Sigmoid colon (tissue), 4 donors: ENCODE results near the gene PHTF2.

ENCODE experiments used
- EP300 ChIP-seq, 4 donors: sonication (generic); formaldehyde crosslinking; IDR thresholded peaks; one replicate each; pipeline ENCODE4 v1.6.1; 2017; ENCODE audit warnings: antibody characterized with exemption in 4 of 4
- POLR2A ChIP-seq, 2 donors: fragments of 450-650 bp; IDR thresholded peaks; one replicate each; pipeline ENCODE4 v1.6.1; 2016; ENCODE audit warnings: antibody characterized with exemption in 2 of 2, mild to moderate bottlenecking in 2 of 2, moderate library complexity in 2 of 2
- POLR2AphosphoS5 ChIP-seq, 4 donors: sonication (generic); formaldehyde crosslinking; IDR thresholded peaks; one replicate each; pipeline ENCODE4 v1.6.1; 2017; ENCODE audit warnings: antibody characterized with exemption in 4 of 4
- TF ChIP-seq, protein P1 (sequence below), 4 experiments: fragments of 450-650 bp in 3 of 4; fragments of 200-600 bp in 1 of 4; IDR thresholded peaks; one replicate each; pipeline ENCODE4 v1.5.1; 2016 to 2019; ENCODE audit warnings: antibody characterized with exemption in 4 of 4, mild to moderate bottlenecking in 3 of 4, moderate library complexity in 2 of 4

GRCh38 chr7:77885155-77885554, 86.6 kb downstream of the PHTF2 start:
- TF ChIP-seq, protein P1, sequence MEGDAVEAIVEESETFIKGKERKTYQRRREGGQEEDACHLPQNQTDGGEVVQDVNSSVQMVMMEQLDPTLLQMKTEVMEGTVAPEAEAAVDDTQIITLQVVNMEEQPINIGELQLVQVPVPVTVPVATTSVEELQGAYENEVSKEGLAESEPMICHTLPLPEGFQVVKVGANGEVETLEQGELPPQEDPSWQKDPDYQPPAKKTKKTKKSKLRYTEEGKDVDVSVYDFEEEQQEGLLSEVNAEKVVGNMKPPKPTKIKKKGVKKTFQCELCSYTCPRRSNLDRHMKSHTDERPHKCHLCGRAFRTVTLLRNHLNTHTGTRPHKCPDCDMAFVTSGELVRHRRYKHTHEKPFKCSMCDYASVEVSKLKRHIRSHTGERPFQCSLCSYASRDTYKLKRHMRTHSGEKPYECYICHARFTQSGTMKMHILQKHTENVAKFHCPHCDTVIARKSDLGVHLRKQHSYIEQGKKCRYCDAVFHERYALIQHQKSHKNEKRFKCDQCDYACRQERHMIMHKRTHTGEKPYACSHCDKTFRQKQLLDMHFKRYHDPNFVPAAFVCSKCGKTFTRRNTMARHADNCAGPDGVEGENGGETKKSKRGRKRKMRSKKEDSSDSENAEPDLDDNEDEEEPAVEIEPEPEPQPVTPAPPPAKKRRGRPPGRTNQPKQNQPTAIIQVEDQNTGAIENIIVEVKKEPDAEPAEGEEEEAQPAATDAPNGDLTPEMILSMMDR (IDR thresholded peaks at IDR 0.05), result no peak
- TF ChIP-seq POLR2A (IDR thresholded peaks at IDR 0.05) (no peak), POLR2AphosphoS5 (IDR thresholded peaks at IDR 0.05) (no peak), EP300 (IDR thresholded peaks at IDR 0.05) (no peak)
